Endothelial cell of umbilical vein (primary cell): Measurements from ENCODE around the gene RNU7-1. TPM values are rescaled to one million over a fixed set of nuclear protein-coding genes. Genes with fewer than 3 reads are reported as not detected.

ENCODE experiments used
- BruUV-seq: library from RNA; stranded (reverse); fragments of 400-500 nt; replicated peaks from 2 replicates; lab custom pipeline; 2021; lab: Mats Ljungman, UMichigan
- CTCF ChIA-PET: fragments of 300-600, 350-600 bp; sonication (Branson Sonifier 250); formaldehyde crosslinking; loops from one replicate; lab custom pipeline; 2021; ENCODE audit warnings: antibody characterized with exemption, inconsistent platforms; lab: Charles Lee
- POLR2A ChIA-PET: fragments of 300-600, 350-600 bp; sonication (Branson Sonifier 250); formaldehyde crosslinking; loops from one replicate; lab custom pipeline; 2021; ENCODE audit warnings: antibody characterized with exemption, inconsistent platforms; lab: Charles Lee
- DNase-seq: peaks from one replicate; pipeline ENCODE4 v3.0.0-alpha.2; 2011; ENCODE audit warnings: low read depth, low spot score
- FAIRE-seq: peaks from 2 replicates; lab custom pipeline; 2011; peaks lifted over from hg19 to GRCh38; lab: Jason Lieb, UNC
- H2AFZ ChIP-seq: 2 replicates; pipeline ENCODE4 v1.6.0; 2012; ENCODE audit warnings: low read depth, low read length, control low read depth, inconsistent platforms
- H3K27ac ChIP-seq: 2 replicates; pipeline ENCODE4 v1.5.1; 2011; ENCODE audit warnings: low read depth, mild to moderate bottlenecking, control low read depth, low read length, moderate library complexity; ENCODE audit not compliant: insufficient read depth
- H3K27me3 ChIP-seq, 2 experiments: 2 replicates each; pipeline versions ENCODE4 v1.6.0 to v1.6.1; 2011; ENCODE audit warnings: low read length in 2 of 2, mixed read lengths in 1 of 2; ENCODE audit not compliant: control insufficient read depth in 2 of 2, insufficient read depth in 2 of 2
- H3K36me3 ChIP-seq, 2 experiments: 2 replicates in 1 of 2; 3 replicates in 1 of 2; pipeline ENCODE4 v1.5.1; 2011; ENCODE audit warnings: low read length in 2 of 2, mild to moderate bottlenecking in 1 of 2, moderate library complexity in 1 of 2; ENCODE audit not compliant: control insufficient read depth in 2 of 2, insufficient read depth in 2 of 2; ENCODE audit errors: extremely low read depth in 1 of 2
- H3K4me1 ChIP-seq: 3 replicates; pipeline ENCODE4 v1.5.1; 2011; ENCODE audit warnings: mild to moderate bottlenecking, low read length; ENCODE audit not compliant: control insufficient read depth, insufficient read depth; ENCODE audit errors: extremely low read depth
- H3K4me2 ChIP-seq: 2 replicates; pipeline ENCODE4 v1.6.1; 2011; ENCODE audit warnings: low read length, control low read depth, mixed read lengths; ENCODE audit not compliant: insufficient read depth
- H3K4me3 ChIP-seq, 3 experiments: fragments of 200-600 bp in 1 of 3; sonication (generic), shearing (Covaris generic) in 1 of 3; replicated peaks in 1 of 3; 2 replicates each; pipeline ENCODE4 v1.5.1; 2011 to 2016; ENCODE audit warnings: control low read depth in 3 of 3, low read length in 3 of 3, mild to moderate bottlenecking in 2 of 3, inconsistent platforms in 1 of 3, low read depth in 1 of 3, moderate library complexity in 1 of 3; ENCODE audit not compliant: insufficient read depth in 1 of 3
- H3K79me2 ChIP-seq: 2 replicates; pipeline ENCODE4 v1.6.0; 2012; ENCODE audit warnings: low read length, inconsistent platforms; ENCODE audit not compliant: control insufficient read depth, insufficient read depth
- H3K9ac ChIP-seq: replicated peaks from 2 replicates; pipeline ENCODE3; 2011; ENCODE audit warnings: low read length, control low read depth; ENCODE audit not compliant: insufficient read depth; ENCODE audit errors: extremely low read depth
- H3K9me1 ChIP-seq: replicated peaks from 3 replicates; pipeline ENCODE4 v1.6.0; 2011; ENCODE audit warnings: mild to moderate bottlenecking, low read length; ENCODE audit not compliant: control insufficient read depth, insufficient read depth; ENCODE audit errors: extremely low read depth
- H3K9me3 ChIP-seq: replicated peaks from 2 replicates; pipeline ENCODE4 v1.5.1; 2012; ENCODE audit warnings: low read length, inconsistent platforms; ENCODE audit not compliant: control insufficient read depth, insufficient read depth
- H4K20me1 ChIP-seq: replicated peaks from 2 replicates; pipeline ENCODE3; 2011; ENCODE audit warnings: mild to moderate bottlenecking, low read length; ENCODE audit not compliant: control insufficient read depth, insufficient read depth; ENCODE audit errors: extremely low read depth
- CTCF ChIP-seq, 2 donors: IDR thresholded peaks; 1 replicate in 1 of 2; 2 replicates in 1 of 2; pipeline ENCODE4 v1.5.1; 2011; ENCODE audit warnings: low read length in 2 of 2, mild to moderate bottlenecking in 2 of 2, moderate library complexity in 2 of 2, control low read depth in 1 of 2, inconsistent platforms in 1 of 2, low read depth in 1 of 2; ENCODE audit not compliant: insufficient read depth in 1 of 2; ENCODE audit errors: extremely low read depth in 1 of 2
- EZH2 ChIP-seq: IDR thresholded peaks from 2 replicates; pipeline ENCODE4 v1.6.1; 2012; ENCODE audit warnings: borderline replicate concordance, low read depth, mild to moderate bottlenecking, moderate library complexity, low read length, inconsistent platforms; ENCODE audit not compliant: severe bottlenecking
- FOS ChIP-seq: IDR thresholded peaks from 2 replicates; pipeline ENCODE4 v1.6.1; 2011; ENCODE audit warnings: mild to moderate bottlenecking, low read length, moderate library complexity, borderline replicate concordance; ENCODE audit not compliant: insufficient read depth
- GATA2 ChIP-seq: IDR thresholded peaks from 2 replicates; pipeline ENCODE4 v1.7.0; 2011; ENCODE audit warnings: low read depth, mild to moderate bottlenecking, moderate library complexity, mixed read lengths, low read length; ENCODE audit not compliant: insufficient read length, insufficient read depth
- JUN ChIP-seq: IDR thresholded peaks from 2 replicates; pipeline ENCODE4 v1.6.1; 2011; ENCODE audit warnings: borderline replicate concordance, low read depth; ENCODE audit not compliant: insufficient read length, insufficient read depth
- MYC ChIP-seq: IDR thresholded peaks from one replicate; pipeline ENCODE4 v1.6.1; 2011; ENCODE audit warnings: mild to moderate bottlenecking, low read depth, low read length
- POLR2A ChIP-seq: IDR thresholded peaks from 2 replicates; pipeline ENCODE4 v1.6.1; 2012; ENCODE audit warnings: low read depth, mild to moderate bottlenecking, control low read depth, low read length
- POLR2AphosphoS5 ChIP-seq: IDR thresholded peaks from 2 replicates; pipeline ENCODE4 v1.6.1; 2012; ENCODE audit warnings: low read depth, mild to moderate bottlenecking, control low read depth, low read length, moderate library complexity; ENCODE audit not compliant: insufficient read depth
- dilution Hi-C: fragments of 300-500 bp; cut with MboI; formaldehyde crosslinking; loops from one replicate; pipeline ENCODE4 v1.15.0; 2019; ENCODE audit warnings: low sequenced_read_pairs; ENCODE audit not compliant: extremely low pct_ligation_motif_present
- intact Hi-C: fragments of 100-400 bp; cut with micrococcal nuclease; formaldehyde crosslinking; loops from one replicate; pipeline ENCODE4 v1.10.0; 2022
- polyA plus RNA-seq, 4 experiments: library from polyadenylated mRNA; depleted of rRNA in 3 of 4; stranded (reverse) in 3 of 4; unstranded in 1 of 4; fragments of >200 nt; gene quantifications; 2 replicates each; pipeline versions ENCODE4 v1.2.1 to v1.2.3, GENCODE V29; 2011 to 2012; ENCODE audit warnings: missing spikeins in 1 of 4
- total RNA-seq: library from RNA; stranded (reverse); gene quantifications from 2 replicates; pipeline ENCODE4 v1.2.3, GENCODE V29; 2021
- TF ChIP-seq, protein P1 (sequence below): IDR thresholded peaks from 2 replicates; pipeline ENCODE4 v1.6.1; 2011; ENCODE audit not compliant: insufficient read depth, insufficient read length

Gene RNU7-1
- total and polyA plus RNA-seq, 2 donors (not counting 3 experiments of a cell fraction or from before 2014, with no cell fraction given) = not detected

- Histone ChIP-seq H3K4me2 (no peak overlapping the region), H3K9ac (no peak overlapping the region), H3K9me1 (no peaks in the 10 kb centered on the region), H2AFZ (no peak overlapping the region), H3K27ac (no peak overlapping the region), H3K4me3 (no peak overlapping the region), H3K79me2 (peaks cover 51% of the 10 kb centered on the region), H3K9me3 (no peaks in the 10 kb centered on the region), H3K36me3 (peaks cover 5 to 20% of the 10 kb centered on the region in 2 experiments), H3K4me1 (peaks cover 38% of the 10 kb centered on the region), H4K20me1 (peaks cover 8% of the 10 kb centered on the region), H3K27me3 (no peaks in the 10 kb centered on the region)
- dilution Hi-C loops (no loop called here), intact Hi-C loops (no loop called here)
- CTCF ChIA-PET = interaction anchor here (1.0 to 3.0 kb wide), 5 partner anchors 8 to 64 kb away, joined by 3 to 23 read pairs (median 4); no protein-coding TSS in a partner anchor
- no TSS peak for BruUV-seq
- FAIRE-seq (no peak), DNase-seq (no peak)
- TF ChIP-seq JUN (no peak), POLR2A (no peak), FOS (no peak)
- POLR2A ChIA-PET = no interaction called here
These were observed 10.8 kb upstream of the RNU7-1 start for GRCh38 chr12:6932766-6933165.

DNA sequence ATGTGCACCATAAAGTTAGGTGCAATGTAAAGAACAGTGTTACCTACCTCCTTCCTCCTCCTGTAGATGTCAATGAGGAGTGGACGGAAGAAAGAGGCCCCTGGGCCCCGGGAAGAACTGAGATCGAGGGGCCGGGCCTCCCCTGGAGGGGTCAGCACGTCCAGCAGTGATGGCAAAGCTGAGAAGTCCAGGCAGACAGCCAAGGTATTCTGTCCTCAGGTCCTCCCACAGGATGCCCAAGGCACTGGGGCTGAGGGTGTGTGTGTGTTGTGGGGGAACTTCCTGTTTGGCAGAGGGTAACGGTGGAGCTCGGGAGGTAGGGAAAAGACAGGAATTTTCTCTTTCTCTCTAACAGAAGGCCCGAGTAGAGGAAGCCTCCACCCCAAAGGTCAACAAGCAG lies 9.5 kb upstream of the RNU7-1 start:
- no peak overlapping the region for H3K4me3 ChIP-seq
- dilution Hi-C loops = no loop called here
- BruUV-seq = no TSS peak
- no peaks in the 10 kb centered on the region for H3K9me1 ChIP-seq
- H4K20me1 ChIP-seq = peaks cover 8% of the 10 kb centered on the region
- peaks cover 37% of the 10 kb centered on the region for H3K4me1 ChIP-seq
- H3K36me3 ChIP-seq = peaks cover 5 to 23% of the 10 kb centered on the region in 2 experiments
- no peak overlapping the region for H2AFZ ChIP-seq
- H3K27me3 ChIP-seq = no peaks in the 10 kb centered on the region
- FAIRE-seq (peak; percentile 81), DNase-seq (peak; percentile 56)
- H3K27ac ChIP-seq = peak overlapping the region; percentile 31
- ChIA-PET POLR2A (interaction anchor here (1.1 to 1.4 kb wide), 2 partner anchors 9 to 10 kb away, joined by 3 to 10 read pairs; partner anchors contain the start of genes C12orf57 and RNU7-1), CTCF (interaction anchor here (0.6 to 3.0 kb wide), 7 partner anchors 9 to 65 kb away, joined by 3 to 23 read pairs (median 4); partner anchors contain the start of genes C12orf57 and RNU7-1)
- TF ChIP-seq EZH2 = no peak
- TF ChIP-seq, protein P1, sequence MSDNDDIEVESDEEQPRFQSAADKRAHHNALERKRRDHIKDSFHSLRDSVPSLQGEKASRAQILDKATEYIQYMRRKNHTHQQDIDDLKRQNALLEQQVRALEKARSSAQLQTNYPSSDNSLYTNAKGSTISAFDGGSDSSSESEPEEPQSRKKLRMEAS = no peak
- TF ChIP-seq POLR2A = no peak
- no peak for TF ChIP-seq CTCF (IDR thresholded peaks at IDR 0.05; ENCODE audit: extremely low read depth in 1 of 2, insufficient read depth in 1 of 2, low read depth in 1 of 2, low read length in 2 of 2)
- TF ChIP-seq MYC = no peak
- no peak for TF ChIP-seq POLR2AphosphoS5
- TF ChIP-seq GATA2 = no peak
- TF ChIP-seq FOS = no peak
- TF ChIP-seq JUN = no peak
- intact Hi-C loops = no loop called here
- H3K4me2 ChIP-seq = no peak overlapping the region
- H3K9me3 ChIP-seq = no peaks in the 10 kb centered on the region
- H3K79me2 ChIP-seq = peaks cover 41% of the 10 kb centered on the region
- peak overlapping the region; percentile 1 for H3K9ac ChIP-seq
